H54 (cell line): Measurements from ENCODE around the gene PTPRF.

Experiments used
- DNase-seq: peaks from one replicate; pipeline ENCODE4 v3.0.0; 2011; ENCODE audit warnings: low spot score, mixed read lengths; ENCODE audit not compliant: insufficient read length
- FAIRE-seq: peaks from 3 replicates; lab custom pipeline; 2011; peaks lifted over from hg19 to GRCh38; lab: Jason Lieb, UNC
- POLR2A ChIP-seq: IDR thresholded peaks from 2 replicates; pipeline ENCODE4 v1.6.1; 2011; ENCODE audit warnings: low read depth, mild to moderate bottlenecking, low read length

Gene PTPRF

DNA sequence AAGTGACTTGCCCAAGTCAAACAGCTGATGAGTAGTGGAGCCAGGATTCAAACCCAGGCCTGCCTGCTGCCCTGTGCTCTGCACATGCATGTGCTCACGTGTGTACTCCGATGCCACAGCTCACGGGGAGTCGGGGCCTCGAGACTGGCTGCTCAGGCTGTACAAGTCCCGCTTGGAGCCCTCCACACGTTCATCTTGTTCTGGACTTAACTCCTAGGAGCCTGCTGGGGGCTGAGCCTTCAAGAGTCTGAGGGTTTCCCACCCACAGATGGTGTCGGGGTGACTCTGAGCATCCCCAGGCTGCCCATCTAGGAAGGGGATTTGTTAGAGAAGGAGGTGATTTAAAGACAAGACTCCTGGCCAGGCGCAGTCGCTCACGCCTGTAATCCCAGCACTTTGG lies 83.5 kb downstream of the PTPRF start:
- DNase-seq (no peak), FAIRE-seq (no peak)
- TF ChIP-seq POLR2A: no peak

DNA sequence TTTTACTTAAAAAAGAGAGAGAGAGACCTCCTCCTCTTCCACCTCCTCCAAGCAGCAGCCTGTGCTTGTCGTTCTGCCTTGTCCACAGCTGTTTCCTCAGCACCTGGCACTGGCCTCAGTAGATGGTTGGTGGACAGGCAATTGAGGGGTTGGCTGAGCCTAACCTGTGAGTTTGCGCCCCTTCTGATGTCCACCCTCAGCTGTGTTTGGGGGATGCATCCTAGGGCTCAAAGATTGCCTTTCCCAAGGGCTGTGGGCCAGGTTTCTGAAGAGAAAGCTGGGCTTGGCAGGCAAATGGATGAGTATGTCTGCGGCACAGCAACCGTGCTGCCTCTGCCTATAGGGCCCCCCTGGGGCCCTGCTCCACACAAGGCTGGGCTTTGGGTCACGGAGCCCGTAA lies 84.2 kb downstream of the PTPRF start:
- FAIRE-seq (no peak), DNase-seq (no peak)
- no peak for TF ChIP-seq POLR2A

DNA sequence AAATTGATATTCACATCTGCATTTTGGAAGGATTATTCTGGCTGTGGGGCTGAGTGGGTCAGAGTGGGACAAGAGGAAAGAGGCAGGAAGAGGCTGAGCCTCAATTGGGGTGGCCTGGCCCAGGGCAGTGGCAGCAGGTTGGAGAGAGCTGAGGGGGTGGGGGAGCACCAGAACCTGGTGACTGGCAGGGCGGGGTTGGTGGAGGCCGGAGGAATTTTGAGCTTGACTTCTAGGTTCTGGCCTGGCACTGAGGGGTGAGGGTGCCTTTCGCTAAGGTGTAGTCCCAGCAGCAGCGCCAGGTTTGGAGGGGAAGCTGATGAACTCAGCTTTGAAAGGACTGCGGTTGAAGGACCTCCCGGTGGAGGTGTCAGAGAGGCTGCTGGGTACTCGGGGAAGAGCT lies 85.7 kb downstream of the PTPRF start:
- FAIRE-seq: no peak
- no peak for TF ChIP-seq POLR2A
- no peak for DNase-seq

DNA sequence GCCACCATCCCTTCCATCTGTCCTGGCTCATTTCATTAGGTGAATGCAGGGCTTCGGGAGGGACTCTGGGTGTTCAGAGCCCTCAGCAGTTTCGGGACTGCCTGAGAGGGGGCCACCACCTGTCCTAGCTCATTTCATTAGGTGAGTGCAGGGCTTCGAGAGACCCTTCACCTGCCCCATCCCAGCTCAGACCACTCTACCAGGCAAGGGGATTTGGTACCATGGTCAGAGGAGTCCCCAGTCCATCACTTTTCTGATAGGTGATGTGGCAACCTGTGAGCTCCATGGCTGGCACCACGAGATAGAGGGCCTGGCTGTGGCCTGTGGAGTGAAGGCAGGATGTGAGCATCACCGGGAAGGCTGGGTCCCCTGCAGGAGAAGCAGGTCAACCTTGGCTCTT lies 86.3 kb downstream of the PTPRF start:
- DNase-seq (no peak), FAIRE-seq (no peak)
- no peak for TF ChIP-seq POLR2A

DNA sequence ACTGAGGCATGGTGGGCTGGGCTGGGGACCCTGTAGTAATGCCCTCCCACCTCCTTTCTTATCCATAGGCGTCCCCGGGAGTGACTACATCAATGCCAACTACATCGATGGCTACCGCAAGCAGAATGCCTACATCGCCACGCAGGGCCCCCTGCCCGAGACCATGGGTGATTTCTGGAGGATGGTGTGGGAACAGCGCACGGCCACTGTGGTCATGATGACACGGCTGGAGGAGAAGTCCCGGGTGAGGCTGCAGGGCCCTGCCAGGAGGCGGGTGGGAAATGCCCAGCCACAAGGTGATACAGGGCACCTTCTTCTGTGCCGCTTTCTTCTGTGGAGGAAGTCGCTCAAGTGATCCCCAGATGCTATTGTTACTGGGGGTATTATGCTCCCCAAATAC lies 87.0 kb downstream of the PTPRF start:
- no peak for TF ChIP-seq POLR2A
- no peak for FAIRE-seq
- DNase-seq: no peak

DNA sequence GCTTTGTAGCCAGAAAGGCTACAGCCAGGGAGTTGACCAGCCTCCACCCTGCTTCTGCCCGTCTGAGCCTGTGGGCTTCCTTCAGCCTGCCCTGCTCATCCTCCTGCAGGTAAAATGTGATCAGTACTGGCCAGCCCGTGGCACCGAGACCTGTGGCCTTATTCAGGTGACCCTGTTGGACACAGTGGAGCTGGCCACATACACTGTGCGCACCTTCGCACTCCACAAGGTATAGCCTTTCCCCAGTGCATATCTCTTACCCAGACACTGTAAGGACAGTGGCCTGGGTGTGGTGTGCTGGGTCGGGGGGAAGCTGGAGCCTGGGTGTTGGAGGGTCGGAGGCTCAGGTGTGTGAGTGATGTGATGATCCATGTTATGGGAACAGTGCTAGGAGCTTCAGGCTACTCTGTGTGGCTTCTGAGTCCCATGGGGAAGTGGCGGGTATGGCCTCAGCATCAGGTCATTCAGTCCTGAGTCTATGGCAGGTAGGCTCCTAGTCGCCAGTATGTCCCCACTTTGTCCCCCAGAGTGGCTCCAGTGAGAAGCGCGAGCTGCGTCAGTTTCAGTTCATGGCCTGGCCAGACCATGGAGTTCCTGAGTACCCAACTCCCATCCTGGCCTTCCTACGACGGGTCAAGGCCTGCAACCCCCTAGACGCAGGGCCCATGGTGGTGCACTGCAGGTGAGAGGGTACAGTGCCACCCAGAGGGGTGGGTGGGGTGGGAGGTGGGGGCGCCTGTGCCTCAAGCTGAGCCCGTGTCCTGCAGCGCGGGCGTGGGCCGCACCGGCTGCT lies 88.0 kb downstream of the PTPRF start:
- FAIRE-seq (no peak), DNase-seq (no peak)
- no peak for TF ChIP-seq POLR2A

DNA sequence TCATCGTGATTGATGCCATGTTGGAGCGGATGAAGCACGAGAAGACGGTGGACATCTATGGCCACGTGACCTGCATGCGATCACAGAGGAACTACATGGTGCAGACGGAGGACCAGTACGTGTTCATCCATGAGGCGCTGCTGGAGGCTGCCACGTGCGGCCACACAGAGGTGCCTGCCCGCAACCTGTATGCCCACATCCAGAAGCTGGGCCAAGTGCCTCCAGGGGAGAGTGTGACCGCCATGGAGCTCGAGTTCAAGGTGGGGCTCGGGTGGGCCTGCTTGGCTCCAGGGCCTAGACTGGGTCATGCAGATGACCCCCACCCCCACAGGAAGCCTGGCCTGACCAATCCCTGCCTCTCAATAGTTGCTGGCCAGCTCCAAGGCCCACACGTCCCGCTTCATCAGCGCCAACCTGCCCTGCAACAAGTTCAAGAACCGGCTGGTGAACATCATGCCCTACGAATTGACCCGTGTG lies 88.7 kb downstream of the PTPRF start:
- FAIRE-seq (no peak), DNase-seq (no peak)
- no peak for TF ChIP-seq POLR2A

DNA sequence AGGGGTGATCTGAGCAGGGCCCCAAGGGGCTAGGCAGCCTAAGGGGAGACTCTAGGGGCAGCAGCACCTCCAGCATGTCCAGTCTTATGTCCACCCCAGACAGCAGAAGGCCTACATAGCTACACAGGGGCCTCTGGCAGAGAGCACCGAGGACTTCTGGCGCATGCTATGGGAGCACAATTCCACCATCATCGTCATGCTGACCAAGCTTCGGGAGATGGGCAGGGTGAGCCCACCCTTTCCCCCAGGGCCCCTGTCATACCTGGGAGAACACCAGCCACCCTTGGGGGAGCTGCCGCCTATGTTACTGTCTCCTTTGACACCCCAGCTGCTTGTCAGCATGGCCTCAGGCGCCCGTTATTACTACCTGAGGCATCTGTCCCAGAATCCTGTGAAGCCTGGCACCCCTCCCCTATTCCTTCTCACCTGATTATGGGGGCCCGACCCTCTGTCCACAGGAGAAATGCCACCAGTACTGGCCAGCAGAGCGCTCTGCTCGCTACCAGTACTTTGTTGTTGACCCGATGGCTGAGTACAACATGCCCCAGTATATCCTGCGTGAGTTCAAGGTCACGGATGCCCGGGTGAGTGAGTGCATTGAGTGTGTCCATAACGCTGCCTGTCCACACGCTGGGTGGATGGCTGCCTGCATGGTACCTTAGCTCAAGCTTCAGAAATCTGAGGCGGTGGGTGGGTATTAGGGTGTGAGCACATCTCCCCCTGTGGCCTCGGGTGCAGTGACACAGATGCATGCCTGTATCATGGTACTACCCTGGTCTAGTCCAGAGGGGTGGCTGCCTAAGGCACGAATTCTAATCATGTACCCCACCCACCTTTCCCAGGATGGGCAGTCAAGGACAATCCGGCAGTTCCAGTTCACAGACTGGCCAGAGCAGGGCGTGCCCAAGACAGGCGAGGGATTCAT lies 89.6 kb downstream of the PTPRF start:
- DNase-seq (no peak), FAIRE-seq (no peak)
- no peak for TF ChIP-seq POLR2A

DNA sequence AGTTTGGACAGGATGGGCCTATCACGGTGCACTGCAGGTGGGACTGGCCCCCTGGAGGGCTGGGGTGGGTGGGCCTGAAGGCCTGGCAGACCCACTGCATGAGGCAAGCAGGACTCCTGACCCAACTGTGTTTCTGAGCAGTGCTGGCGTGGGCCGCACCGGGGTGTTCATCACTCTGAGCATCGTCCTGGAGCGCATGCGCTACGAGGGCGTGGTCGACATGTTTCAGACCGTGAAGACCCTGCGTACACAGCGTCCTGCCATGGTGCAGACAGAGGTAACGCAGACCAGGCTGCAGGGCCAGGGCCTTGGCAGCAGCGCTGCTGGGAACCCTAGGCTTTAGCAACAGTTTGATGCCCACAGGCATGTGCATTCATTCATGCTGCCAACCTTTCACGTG lies 90.3 kb downstream of the PTPRF start:
- DNase-seq: no peak
- no peak for FAIRE-seq
- no peak for TF ChIP-seq POLR2A

DNA sequence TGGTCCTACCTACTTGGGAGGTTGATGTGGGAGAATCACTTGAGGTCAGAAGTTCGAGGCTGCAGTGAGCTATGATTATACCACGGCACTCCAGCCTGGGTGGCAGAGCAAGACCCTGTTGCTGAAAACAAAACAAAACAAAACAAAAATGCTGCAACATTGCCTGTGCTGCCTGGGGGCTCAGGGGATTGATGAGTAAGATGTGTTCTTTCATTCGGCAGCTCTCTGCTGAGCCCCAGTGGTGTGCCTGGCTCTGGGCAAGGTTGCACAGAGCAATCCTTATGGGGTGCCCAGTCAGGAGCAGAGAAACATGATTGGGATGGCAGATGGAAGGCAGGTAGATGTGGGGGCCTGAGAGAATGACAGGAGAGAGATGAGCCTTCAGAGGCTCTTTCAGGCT lies 90.7 kb downstream of the PTPRF start:
- DNase-seq (no peak), FAIRE-seq (no peak)
- TF ChIP-seq POLR2A: no peak

DNA sequence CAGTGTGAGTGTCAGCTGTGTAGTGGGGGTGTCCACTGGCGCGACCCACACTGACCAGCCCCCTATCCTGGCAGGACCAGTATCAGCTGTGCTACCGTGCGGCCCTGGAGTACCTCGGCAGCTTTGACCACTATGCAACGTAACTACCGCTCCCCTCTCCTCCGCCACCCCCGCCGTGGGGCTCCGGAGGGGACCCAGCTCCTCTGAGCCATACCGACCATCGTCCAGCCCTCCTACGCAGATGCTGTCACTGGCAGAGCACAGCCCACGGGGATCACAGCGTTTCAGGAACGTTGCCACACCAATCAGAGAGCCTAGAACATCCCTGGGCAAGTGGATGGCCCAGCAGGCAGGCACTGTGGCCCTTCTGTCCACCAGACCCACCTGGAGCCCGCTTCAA lies 91.2 kb downstream of the PTPRF start:
- DNase-seq (no peak), FAIRE-seq (no peak)
- TF ChIP-seq POLR2A: no peak

DNA sequence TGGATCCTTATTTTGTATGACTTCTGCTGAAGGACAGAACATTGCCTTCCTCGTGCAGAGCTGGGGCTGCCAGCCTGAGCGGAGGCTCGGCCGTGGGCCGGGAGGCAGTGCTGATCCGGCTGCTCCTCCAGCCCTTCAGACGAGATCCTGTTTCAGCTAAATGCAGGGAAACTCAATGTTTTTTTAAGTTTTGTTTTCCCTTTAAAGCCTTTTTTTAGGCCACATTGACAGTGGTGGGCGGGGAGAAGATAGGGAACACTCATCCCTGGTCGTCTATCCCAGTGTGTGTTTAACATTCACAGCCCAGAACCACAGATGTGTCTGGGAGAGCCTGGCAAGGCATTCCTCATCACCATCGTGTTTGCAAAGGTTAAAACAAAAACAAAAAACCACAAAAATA lies 91.8 kb downstream of the PTPRF start:
- DNase-seq: no peak
- no peak for TF ChIP-seq POLR2A
- FAIRE-seq: no peak

DNA sequence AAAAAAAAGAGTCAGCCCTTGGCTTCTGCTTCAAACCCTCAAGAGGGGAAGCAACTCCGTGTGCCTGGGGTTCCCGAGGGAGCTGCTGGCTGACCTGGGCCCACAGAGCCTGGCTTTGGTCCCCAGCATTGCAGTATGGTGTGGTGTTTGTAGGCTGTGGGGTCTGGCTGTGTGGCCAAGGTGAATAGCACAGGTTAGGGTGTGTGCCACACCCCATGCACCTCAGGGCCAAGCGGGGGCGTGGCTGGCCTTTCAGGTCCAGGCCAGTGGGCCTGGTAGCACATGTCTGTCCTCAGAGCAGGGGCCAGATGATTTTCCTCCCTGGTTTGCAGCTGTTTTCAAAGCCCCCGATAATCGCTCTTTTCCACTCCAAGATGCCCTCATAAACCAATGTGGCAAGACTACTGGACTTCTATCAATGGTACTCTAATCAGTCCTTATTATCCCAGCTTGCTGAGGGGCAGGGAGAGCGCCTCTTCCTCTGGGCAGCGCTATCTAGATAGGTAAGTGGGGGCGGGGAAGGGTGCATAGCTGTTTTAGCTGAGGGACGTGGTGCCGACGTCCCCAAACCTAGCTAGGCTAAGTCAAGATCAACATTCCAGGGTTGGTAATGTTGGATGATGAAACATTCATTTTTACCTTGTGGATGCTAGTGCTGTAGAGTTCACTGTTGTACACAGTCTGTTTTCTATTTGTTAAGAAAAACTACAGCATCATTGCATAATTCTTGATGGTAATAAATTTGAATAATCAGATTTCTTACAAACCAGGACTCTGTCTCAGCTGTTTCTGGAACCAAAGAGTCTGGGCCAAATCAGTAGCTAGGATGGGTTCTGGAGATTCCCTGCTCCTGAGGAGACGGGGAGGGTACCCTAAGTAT lies 92.5 kb downstream of the PTPRF start:
- DNase-seq (no peak), FAIRE-seq (no peak)
- no peak for TF ChIP-seq POLR2A

DNA sequence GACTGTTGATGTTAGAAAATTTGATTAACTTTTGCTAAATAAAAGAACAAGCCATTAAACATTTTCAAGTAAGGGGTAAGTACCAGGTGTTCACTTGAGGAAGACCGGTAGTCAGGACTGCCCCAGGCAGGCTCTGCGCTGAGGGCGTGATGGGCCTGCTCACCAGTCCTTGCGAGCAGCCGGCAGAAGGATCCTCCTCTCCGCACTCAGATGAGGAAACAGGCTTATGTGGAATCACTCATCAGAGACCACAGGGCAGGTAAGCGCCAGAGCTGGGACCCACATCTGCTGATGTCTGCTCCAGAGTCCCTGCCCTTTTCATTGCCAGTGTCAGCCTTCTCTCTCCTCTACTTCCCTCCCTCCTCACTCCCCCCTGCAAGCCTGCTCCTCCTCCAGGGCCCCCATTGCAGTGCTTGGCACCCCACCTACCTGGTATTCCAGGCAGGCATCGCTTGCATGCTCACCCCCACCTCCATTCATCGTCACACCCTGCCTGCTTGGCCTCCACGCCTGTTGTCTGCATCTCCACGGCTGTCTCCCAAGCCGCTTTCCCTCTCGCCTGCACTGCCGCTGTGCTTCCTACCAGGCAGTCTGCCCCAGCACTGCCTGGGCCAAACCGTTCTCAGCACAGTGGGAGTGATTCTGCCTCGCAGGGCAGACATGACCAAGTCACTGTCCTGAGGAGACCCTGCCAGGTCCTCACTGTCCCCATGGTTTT lies 94.5 kb downstream of the PTPRF start:
- no peak for DNase-seq
- no peak for FAIRE-seq
- TF ChIP-seq POLR2A: no peak
